OCI-LY1 (cell line): ENCODE measurements around the gene TENT4A.

ENCODE experiments used
- H2AFZ ChIP-seq: fragments of 200-600 bp; sonication (generic), shearing (Covaris generic); 2 replicates; pipeline ENCODE4 v1.6.0; 2014; ENCODE audit warnings: antibody characterized with exemption, mild to moderate bottlenecking, low read length
- H3F3A ChIP-seq: fragments of 200-600 bp; sonication (generic), shearing (Covaris generic); 2 replicates; pipeline ENCODE4 v1.6.0; 2014; ENCODE audit warnings: mild to moderate bottlenecking, antibody characterized with exemption, low read length, moderate library complexity; ENCODE audit not compliant: insufficient read depth
- H3K27ac ChIP-seq: fragments of 200-600 bp; sonication (generic); 2 replicates; pipeline ENCODE4 v1.5.1; 2014; ENCODE audit warnings: low read length, mixed run types, mild to moderate bottlenecking, low read depth; ENCODE audit not compliant: poor library complexity, severe bottlenecking
- H3K27me3 ChIP-seq: fragments of 200-600 bp; sonication (generic); 2 replicates; pipeline ENCODE4 v1.6.0; 2014; ENCODE audit warnings: antibody characterized with exemption, mild to moderate bottlenecking, low read length, moderate library complexity; ENCODE audit not compliant: insufficient read depth
- H3K36me3 ChIP-seq: fragments of 200-600 bp; sonication (generic); 2 replicates; pipeline ENCODE4 v1.6.1; 2014; ENCODE audit warnings: mild to moderate bottlenecking, antibody characterized with exemption, low read length, moderate library complexity, mixed read lengths; ENCODE audit not compliant: insufficient read depth
- H3K4me1 ChIP-seq: fragments of 200-600 bp; sonication (generic); 2 replicates; pipeline ENCODE4 v1.5.1; 2014; ENCODE audit warnings: mild to moderate bottlenecking, low read length, moderate library complexity; ENCODE audit not compliant: insufficient read depth, severe bottlenecking
- H3K4me2 ChIP-seq: fragments of 200-600 bp; sonication (generic), shearing (Covaris generic); 2 replicates; pipeline ENCODE4 v1.6.1; 2014; ENCODE audit warnings: low read length
- H3K4me3 ChIP-seq: fragments of 200-600 bp; sonication (generic); 2 replicates; pipeline ENCODE4 v1.5.1; 2014; ENCODE audit warnings: low read length, low read depth, mild to moderate bottlenecking, mixed read lengths; ENCODE audit not compliant: poor library complexity, severe bottlenecking
- H3K79me2 ChIP-seq: fragments of 200-600 bp; shearing (Covaris generic); 2 replicates; pipeline ENCODE4 v1.6.1; 2016; ENCODE audit warnings: mixed run types, low read length, mixed read lengths; ENCODE audit not compliant: insufficient read depth
- H3K9ac ChIP-seq: fragments of 200-600 bp; sonication (generic), shearing (Covaris generic); 2 replicates; pipeline ENCODE4 v1.6.1; 2014; ENCODE audit warnings: mild to moderate bottlenecking, low read length, mixed read lengths
- H3K9me2 ChIP-seq: fragments of 200-600 bp; sonication (generic), shearing (Covaris generic); 2 replicates; pipeline ENCODE4 v1.6.1; 2014; ENCODE audit warnings: low read depth, mild to moderate bottlenecking, low read length, mixed read lengths
- H3K9me3 ChIP-seq: fragments of 200-600 bp; shearing (Covaris generic); 2 replicates; pipeline ENCODE4 v1.6.1; 2014; ENCODE audit warnings: low read length, mixed read lengths
- H4K20me1 ChIP-seq: fragments of 200-600 bp; sonication (generic), shearing (Covaris generic); 2 replicates; pipeline ENCODE4 v1.6.0; 2016; ENCODE audit warnings: mild to moderate bottlenecking, low read length; ENCODE audit not compliant: insufficient read depth
- CTCF ChIP-seq: fragments of 200-600 bp; sonication (generic), shearing (Covaris generic); IDR thresholded peaks from 2 replicates; pipeline ENCODE4 v1.5.1; 2017; ENCODE audit warnings: mild to moderate bottlenecking, antibody characterized with exemption, low read length, moderate library complexity, mixed read lengths
- EZH2 ChIP-seq: fragments of 200-600 bp; sonication (generic), shearing (Covaris generic); IDR thresholded peaks from 2 replicates; pipeline ENCODE4 v1.8.0; 2017; ENCODE audit warnings: borderline replicate concordance, mixed run types, mild to moderate bottlenecking, antibody characterized with exemption, low read length, moderate library complexity, mixed read lengths

The TENT4A gene

GRCh38 chr5:6720561-6720921 is 7.3 kb downstream of the TENT4A start:
- TF ChIP-seq EZH2: no peak
- no peak for TF ChIP-seq CTCF
- Histone ChIP-seq H3K9me2 (no peaks in the 10 kb centered on the region), H3K9me3 (no peaks in the 10 kb centered on the region), H3K27me3 (no peaks in the 10 kb centered on the region), H3K9ac (no peak overlapping the region), H3K4me2 (peak overlapping the region; percentile 65; the same call in 1 of the 2 replicates), H3K36me3 (peaks cover 52% of the 10 kb centered on the region), H3F3A (no peaks in the 10 kb centered on the region), H3K79me2 (peaks cover 67% of the 10 kb centered on the region), H2AFZ (no peak overlapping the region), H4K20me1 (no peaks in the 10 kb centered on the region; the same call in 1 of the 2 replicates), H3K27ac (no peak overlapping the region), H3K4me3 (no peak overlapping the region), H3K4me1 (peaks cover 95% of the 10 kb centered on the region)

GRCh38 chr5:6721442-6721841 is 8.2 kb downstream of the TENT4A start:
- Histone ChIP-seq H3K79me2 (peaks cover 66% of the 10 kb centered on the region), H3K27me3 (no peaks in the 10 kb centered on the region), H4K20me1 (no peaks in the 10 kb centered on the region; the same call in 1 of the 2 replicates), H3K36me3 (peaks cover 46% of the 10 kb centered on the region), H3K27ac (peak overlapping the region; percentile 56), H3K9me2 (no peaks in the 10 kb centered on the region), H3K4me1 (peaks cover 95% of the 10 kb centered on the region), H3K4me3 (peak overlapping the region; percentile 35), H3K9ac (peak overlapping the region; percentile 38; the same call in 1 of the 2 replicates), H2AFZ (no peak overlapping the region), H3F3A (no peaks in the 10 kb centered on the region), H3K4me2 (peak overlapping the region; percentile 65), H3K9me3 (no peaks in the 10 kb centered on the region)
- no peak for TF ChIP-seq CTCF
- no peak for TF ChIP-seq EZH2

- Histone ChIP-seq H3K4me3 (peak overlapping the region; percentile 35), H3K9me3 (no peaks in the 10 kb centered on the region), H3K4me1 (peaks cover 95% of the 10 kb centered on the region), H3K36me3 (peaks cover 41% of the 10 kb centered on the region), H3K4me2 (peak overlapping the region; percentile 65), H3K79me2 (peaks cover 64% of the 10 kb centered on the region), H4K20me1 (no peaks in the 10 kb centered on the region; the same call in 1 of the 2 replicates), H3K9me2 (no peaks in the 10 kb centered on the region), H2AFZ (no peak overlapping the region), H3K9ac (peak overlapping the region; percentile 38; the same call in 1 of the 2 replicates), H3F3A (no peaks in the 10 kb centered on the region), H3K27me3 (no peaks in the 10 kb centered on the region), H3K27ac (peak overlapping the region; percentile 56)
- no peak for TF ChIP-seq EZH2
- TF ChIP-seq CTCF: no peak
Measured at GRCh38 chr5:6722015-6722414, 8.8 kb downstream of the TENT4A start.
